HG03060 (cell line): ENCODE results near the gene RIGI.
"Not testable (repeated sequence)": the region's sequence is repeated elsewhere in the genome, so short reads cannot be mapped to it uniquely, and the experiment has no call there.

Experiments used
- ATAC-seq: cut with Tn5 transposase; IDR thresholded peaks from one replicate; pipeline ENCODE4 v1.9.1; 2021; ENCODE audit warnings: low read depth, moderate number of reproducible peaks; ENCODE audit not compliant: unreplicated experiment

RIGI gene

DNA sequence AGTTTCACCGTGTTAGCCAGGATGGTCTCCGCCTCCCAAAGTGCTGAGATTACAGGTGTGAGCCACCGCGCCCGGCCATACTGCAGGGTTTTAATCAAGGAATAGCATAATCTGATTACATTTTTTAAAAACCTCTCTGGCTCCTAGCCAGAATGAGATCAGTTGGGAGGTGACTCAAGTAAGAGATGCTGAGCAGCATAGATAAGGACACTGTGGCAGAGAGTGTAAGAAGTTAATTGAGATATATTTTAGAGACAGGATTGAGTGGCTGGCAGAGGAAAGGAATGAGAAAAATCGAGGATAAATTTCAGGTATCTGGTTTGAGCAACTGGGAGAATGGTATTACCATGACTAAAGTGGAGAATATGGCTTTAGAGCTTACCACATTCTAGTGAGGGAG lies 7.3 kb upstream of the RIGI start:
- no peak for ATAC-seq

DNA sequence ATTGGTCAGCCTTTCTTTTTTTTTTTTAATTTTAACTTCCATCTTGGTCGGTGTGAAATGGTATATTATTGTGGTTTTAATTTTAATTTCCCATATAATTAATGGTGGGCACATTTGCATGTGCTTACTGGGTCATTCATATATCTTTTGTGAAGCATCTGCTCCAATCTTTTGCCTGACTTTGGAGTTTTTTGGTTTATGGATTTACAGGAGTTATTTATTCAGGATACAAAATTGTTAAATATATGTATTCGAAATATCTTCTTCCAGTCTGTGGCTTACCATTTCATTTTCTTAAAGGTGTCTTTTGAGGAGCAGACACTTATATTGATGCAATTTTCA lies 682 bp upstream of the RIGI start:
- no peak for ATAC-seq

DNA sequence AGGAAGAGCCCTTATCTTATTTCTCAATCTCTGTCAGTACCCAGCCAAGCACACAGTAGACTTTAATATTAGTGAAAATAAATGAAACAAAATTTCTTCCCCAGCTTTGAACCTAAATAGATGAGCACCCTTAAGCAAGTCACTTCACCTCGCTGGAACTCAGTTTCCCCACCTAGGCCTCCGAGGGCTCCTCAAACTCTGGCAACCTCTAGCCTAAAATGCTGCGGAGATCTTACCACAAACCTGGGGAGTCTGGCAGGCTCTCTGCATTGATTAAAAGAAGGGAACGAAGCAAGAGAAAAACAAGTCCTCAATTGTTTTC lies 326 bp downstream of the RIGI start:
- no peak for ATAC-seq

DNA sequence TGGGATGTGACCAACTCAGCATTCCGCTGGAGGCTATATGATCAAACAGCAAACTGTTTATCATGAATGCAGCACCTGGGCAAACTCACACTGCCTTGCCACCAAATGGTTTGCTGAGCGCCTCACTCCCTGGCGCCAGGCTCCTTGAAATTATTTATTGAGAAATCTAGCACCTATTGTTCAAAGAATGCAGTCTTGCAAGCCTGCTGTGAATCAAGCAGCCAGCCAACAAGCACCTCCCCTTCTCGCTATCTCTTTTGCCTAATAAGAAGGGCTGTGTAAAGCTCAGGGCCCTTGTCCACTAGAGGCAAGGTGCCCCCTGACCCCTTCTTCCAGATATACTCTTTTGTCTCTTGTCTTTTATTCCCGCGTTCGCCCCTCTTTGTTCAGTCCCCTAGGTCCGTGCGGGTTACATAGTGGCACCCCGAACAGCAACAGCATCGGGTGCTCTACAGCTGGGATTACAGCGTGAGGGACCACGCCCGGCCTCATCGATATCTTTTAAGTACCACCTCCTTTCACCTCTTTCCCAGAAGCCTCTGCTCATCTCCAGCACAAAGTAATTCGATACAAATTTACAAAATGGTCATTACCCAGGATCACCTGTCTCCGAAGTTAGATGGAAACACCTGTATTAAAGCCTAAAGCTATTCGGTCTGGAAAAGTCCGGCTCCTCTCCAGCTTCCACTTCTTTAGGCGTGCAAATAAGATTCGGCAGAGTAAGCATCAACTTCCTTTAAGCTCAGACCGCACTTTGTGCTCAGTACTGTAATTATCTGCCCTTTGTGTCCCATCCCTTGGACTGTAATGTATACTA lies 896 bp downstream of the RIGI start:
- ATAC-seq: no peak

DNA sequence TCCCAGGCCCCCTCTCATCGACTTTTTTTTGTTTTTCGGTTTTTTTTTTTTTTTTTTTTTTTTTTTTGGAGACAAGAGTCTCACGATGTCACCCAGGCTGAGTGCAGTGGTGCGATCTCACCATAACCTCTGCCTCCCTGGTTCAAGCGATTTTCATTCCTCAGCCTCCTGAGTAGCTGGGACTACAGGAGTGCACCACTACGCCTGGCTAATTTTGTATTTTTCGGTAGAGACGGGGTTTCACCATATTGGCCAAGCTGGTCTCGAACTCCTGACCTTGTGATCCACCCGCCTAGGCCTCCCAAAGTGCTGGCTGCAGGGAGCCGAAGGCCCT lies 1.5 kb downstream of the RIGI start:
- not testable (repeated sequence) for ATAC-seq

DNA sequence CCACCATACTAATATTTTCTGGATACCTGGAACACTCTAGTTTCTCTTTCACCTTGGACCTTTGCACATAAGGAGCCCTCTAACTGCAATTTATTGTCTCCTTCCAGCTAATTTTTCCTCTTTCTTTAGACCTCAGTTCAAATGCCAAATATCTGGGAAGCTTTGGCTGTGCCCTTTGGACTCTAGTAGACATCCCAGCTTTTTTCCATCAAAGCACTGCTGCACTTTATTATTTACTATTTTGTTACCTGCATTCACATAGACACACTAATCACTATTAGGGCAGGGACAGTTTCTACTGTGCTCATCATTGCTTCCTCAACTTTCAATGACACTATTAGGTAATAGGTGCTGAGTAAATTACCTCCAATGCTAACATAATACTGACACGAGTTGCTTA lies 2.1 kb downstream of the RIGI start:
- no peak for ATAC-seq

DNA sequence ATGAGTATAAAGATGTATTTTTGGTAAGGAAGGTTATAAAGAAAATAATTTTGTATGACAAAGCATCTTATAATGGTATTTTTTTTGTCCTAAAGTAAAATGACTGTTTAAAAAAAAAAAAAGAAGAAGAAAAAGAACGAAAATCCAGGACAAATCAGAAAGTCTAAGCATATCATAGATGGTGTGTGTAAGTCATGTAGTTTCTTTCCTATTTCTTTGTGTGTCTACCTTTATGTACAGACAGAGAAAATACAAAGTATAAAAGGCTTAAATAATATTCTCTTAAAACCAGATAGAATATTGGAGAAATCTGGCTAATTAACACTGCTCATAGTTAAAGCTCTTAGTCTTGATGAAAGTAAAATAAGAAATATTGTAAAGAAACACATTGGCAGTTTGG lies 7.7 kb downstream of the RIGI start:
- ATAC-seq: no peak

DNA sequence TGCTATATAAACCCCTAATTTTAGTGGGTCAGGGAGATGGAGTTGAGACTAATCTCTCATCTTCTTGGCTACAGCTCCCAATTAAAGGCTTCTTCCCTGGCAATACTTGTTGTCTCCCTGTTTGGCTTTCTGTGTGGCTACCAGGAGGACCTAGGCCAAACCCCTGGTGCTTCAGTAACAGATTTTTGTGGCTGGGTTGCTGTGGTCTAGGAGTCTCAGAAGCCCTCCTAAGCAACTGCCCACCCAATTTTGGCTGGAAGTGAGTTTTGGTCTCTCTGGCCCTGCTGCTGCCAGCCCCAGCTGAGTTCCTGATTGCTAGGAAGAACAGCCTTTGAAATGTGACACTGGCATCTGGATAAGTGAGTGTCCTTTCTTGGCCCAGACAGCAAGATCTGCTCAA lies 9.8 kb downstream of the RIGI start:
- ATAC-seq: no peak

DNA sequence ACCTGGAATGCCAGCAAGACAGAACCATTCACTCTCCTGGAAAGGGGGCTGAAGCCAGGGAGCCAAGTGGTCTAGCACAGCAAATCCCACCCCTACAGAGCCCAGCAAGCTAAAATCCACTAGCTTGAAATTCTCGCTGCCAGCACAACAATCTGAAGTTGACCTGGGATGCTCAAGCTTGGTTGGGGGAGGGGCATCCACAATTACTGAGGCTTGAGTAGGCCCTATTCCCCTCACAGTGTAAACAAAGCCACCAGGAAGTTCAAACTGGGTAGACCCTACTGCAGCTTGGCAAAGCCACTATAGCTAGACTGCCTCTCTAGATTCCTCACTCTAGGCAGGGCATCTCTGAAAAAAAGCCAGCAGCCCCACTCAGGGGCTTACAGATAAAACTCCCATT lies 17.3 kb downstream of the RIGI start:
- ATAC-seq: no peak

DNA sequence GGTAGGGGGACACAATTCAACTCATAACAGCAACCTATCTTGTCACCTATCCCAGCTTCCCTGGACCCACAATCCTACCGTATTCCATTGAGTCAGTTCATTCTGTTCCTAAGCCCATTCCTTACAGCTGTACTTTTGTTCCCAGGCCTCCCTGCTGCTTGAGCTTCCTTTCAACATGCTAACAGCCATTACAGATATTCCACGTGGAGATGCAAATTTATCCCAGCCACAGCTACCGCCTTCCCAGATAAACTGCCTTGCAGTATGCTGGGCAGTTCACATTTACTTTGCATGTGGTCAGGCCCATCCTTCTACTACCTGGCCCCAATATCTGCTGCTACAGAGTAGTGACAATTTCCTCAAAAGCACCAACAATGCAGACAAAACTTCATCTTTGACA lies 23.0 kb downstream of the RIGI start:
- ATAC-seq: no peak

DNA sequence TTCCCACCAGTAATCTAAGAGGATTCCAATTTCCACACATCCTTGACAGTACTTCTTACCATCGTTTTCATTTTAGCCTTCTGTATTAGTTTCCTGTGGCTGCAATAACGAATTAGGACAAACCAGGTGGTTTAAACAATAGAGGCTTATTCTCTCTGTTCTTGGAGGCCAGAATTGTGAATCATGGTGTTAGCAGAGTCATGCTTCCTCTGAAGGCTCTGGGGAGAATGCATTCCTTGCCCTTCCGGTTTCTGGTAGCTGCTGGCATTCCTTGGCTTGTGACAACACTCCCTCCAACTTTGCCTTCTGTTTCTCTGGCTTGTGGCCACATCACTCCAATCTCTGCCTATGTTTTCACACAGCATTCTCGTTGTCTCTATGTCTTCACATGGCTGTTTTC lies 23.5 kb downstream of the RIGI start:
- no peak for ATAC-seq

DNA sequence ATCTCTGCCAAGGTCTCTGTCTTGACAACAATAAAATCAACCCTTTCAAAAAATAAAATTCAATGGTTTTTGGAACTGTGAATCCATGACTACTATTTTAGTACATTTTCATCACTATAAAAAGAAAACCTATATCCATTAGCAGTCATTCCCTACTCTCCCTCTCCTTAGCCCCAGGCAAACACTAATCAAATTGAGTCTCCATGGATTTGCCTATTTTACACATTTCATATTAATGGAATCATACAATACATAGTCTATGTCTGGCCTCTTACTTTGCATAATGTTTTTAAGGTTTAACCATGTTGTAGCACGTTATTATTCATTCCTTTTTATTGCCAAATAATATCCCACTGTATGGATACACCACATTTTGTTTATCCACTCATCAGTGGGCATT lies 24.1 kb downstream of the RIGI start:
- ATAC-seq: no peak

DNA sequence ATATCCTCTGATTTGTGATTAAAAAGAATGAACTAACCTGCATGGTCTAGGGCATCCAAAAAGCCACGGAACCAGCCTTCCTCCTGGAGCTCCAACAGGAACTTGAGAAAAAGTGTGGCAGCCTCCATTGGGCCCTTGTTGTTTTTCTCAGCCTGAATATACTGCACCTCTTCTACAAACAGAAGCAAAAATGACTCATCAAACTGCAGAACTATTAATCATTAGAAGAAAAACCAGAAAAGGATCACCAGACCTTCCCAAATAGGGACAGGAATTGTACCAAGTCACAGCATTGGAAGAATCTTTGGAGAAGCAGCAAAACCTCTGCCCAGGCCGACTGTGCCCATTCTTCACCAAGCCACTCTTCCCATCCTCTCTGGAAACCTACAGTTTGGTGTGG lies 25.2 kb downstream of the RIGI start:
- no peak for ATAC-seq

DNA sequence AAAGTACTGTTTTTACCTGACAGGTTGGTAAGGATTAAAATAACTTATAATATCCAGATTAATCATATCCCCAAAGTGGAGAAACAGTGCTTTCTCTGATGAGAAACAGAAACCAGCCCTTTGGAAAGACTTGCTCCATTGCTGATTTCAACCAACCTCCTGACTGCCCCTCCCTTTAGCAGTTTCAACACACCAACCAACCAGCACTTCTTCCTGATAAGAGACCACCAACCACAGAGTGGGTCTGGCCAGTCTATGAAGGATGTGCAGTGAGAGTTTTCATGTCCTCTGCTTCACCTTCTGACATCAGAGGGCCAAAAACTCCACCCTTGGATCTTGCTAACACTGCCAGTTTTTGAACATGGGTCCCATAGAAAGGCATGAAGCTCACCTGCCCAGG lies 28.1 kb downstream of the RIGI start:
- ATAC-seq: no peak

DNA sequence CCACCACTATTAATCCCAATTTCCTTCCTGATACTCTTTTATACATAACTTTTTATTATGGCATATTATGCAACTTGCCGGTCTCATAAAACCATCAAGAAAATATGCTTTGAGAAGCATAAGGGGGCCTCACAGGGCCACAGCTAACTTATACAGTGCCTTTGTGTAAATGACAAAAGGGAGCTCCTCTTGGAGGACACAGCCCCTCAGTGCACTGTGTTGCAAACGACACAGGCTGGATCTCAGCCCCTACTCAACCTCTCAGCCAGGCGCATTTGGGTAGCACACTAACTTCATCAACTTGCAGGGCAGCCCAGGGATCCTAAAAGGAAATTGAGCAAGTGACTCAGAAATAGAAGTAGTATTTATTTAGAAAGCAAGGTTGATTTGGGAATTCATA lies 35.4 kb downstream of the RIGI start:
- ATAC-seq: no peak

DNA sequence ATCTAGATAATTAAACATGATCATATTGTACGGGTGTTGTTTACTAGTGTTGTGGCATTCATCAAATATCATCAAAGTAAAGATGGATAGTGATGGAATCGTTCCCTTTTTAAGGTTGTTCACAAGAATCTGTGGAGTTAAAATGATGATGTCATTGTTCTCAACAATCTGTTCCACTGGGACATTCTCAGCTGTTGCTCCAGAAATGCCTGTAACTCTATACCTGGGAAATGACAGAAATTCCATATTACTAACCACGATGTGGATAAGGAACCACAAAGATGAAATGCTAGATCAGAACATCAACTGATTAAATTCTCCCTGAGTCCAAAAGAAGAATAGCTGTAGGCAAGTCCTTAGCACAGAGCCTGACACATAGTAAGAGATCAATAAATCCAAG lies 38.0 kb downstream of the RIGI start:
- ATAC-seq: no peak

DNA sequence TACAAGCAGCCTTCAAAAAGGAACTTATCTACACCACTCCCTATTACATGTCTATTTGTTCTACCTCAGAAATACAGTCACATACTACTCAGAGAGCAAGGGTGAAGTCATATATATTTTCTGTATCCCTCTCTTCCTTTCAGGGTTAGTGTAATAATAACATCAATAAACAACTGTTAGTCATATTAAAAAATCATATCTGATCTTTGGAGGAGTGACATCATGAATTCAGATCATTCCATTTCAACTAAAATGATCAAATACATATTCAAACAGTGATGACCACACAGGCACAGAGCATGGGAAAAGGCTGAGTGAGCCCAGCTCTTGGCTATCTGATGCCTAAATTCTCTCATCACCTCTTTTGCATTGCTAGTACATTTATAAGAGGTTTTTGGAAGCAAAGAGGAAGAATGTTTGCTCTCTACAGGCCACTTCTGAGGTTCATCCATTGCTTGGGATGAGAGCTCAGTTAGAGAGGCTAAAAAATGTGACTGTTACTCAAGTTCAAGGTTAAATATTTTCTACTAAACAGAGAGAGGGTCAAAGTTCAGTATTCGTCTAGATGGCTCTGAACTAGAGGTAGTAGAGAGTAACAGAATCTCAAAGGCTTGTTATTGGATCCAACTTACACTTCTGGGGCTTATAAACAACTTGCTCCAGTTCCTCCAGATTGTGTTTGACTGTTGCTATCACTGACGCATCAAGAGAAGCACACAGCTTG lies 39.0 kb downstream of the RIGI start:
- no peak for ATAC-seq

DNA sequence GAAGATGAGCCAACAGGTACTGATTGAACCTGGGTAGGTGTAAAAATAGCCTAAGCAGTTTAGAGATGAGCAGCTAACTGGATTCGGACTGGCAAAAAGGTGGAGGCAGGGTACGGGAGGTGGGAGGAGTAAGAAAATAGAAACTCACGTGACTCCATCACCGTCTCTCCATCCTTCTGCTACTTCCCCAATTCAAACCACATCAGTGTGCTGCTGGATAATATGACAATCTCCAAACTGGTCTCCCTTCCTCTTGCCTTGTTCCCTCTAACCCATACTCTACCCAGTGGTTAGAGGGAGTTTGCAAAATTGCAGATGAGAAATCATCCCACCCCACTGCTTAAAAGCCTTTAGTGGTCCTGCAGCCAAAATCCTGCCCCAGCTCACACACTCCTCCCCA lies 42.7 kb downstream of the RIGI start:
- ATAC-seq: no peak
